ENCODE data around the gene NR2F1.

NR2F1 gene

GRCh38 chr5:93604644-93605515, 21.9 kb downstream of the NR2F1 start:
- no peak for DNase-seq

- DNase-seq = no peak
Measured at GRCh38 chr5:93606382-93606752, 23.3 kb downstream of the NR2F1 start.

- DNase-seq = no peak
Measured at GRCh38 chr5:93607367-93608258, 24.6 kb downstream of the NR2F1 start.

GRCh38 chr5:93608855-93609254, 25.8 kb downstream of the NR2F1 start:
- DNase-seq = no peak

- DNase-seq = no peak
Measured at GRCh38 chr5:93609762-93610161, 26.7 kb downstream of the NR2F1 start.

- DNase-seq = no peak
Measured at GRCh38 chr5:93610581-93611272, 27.7 kb downstream of the NR2F1 start.

- DNase-seq = no peak
Measured at GRCh38 chr5:93611273-93611975, 28.4 kb downstream of the NR2F1 start.

- no peak for DNase-seq
Measured at GRCh38 chr5:93611976-93612854, 29.2 kb downstream of the NR2F1 start.

GRCh38 chr5:93612855-93613243, 29.8 kb downstream of the NR2F1 start:
- no peak for DNase-seq

- DNase-seq = no peak
Measured at GRCh38 chr5:93616538-93617174, 33.6 kb downstream of the NR2F1 start.

GRCh38 chr5:93620487-93621326, 37.7 kb downstream of the NR2F1 start:
- no peak for DNase-seq

GRCh38 chr5:93621327-93621798, 38.3 kb downstream of the NR2F1 start:
- DNase-seq = no peak

GRCh38 chr5:93622240-93622885, 39.3 kb downstream of the NR2F1 start:
- no peak for DNase-seq

- DNase-seq = no peak
Measured at GRCh38 chr5:93623153-93623552, 40.1 kb downstream of the NR2F1 start.

- no peak for DNase-seq
Measured at GRCh38 chr5:93626801-93627200, 43.8 kb downstream of the NR2F1 start.

- DNase-seq = no peak
Measured at GRCh38 chr5:93632327-93632726, 49.3 kb downstream of the NR2F1 start.

- DNase-seq = no peak
Measured at GRCh38 chr5:93635991-93636390, 53.0 kb downstream of the NR2F1 start.

- no peak for DNase-seq
Measured at GRCh38 chr5:93636837-93637236, 53.8 kb downstream of the NR2F1 start.

GRCh38 chr5:93637697-93638096, 54.7 kb downstream of the NR2F1 start:
- no peak for DNase-seq

Data from KG1 (cell line).